Measurements from ENCODE around the gene ORC3.
"Not testable (repeated sequence)": the region's sequence is repeated elsewhere in the genome, so short reads cannot be mapped to it uniquely, and the experiment has no call there.

The ORC3 gene

GRCh38 chr6:87700397-87701343 lies 110.7 kb downstream of the ORC3 start:
- peak; percentile 50 for DNase-seq

DNA sequence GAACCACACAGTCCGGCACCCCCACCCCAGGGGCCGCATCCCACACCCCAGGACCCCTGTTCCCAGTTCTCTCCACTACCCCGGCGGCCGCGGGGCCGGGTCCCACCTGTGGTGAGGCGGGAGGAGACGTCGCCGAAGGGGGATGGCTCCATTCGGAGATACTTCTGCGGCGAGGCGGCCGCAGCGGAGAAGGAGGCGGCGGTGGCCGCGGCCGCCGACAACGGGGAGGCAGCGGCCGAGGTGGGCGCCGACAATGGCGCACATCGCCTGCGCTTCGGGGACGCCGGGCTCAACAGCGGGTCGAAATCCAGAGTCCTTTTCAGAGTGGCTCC lies 111.4 kb downstream of the ORC3 start:
- peak; percentile 25 for DNase-seq

DNA sequence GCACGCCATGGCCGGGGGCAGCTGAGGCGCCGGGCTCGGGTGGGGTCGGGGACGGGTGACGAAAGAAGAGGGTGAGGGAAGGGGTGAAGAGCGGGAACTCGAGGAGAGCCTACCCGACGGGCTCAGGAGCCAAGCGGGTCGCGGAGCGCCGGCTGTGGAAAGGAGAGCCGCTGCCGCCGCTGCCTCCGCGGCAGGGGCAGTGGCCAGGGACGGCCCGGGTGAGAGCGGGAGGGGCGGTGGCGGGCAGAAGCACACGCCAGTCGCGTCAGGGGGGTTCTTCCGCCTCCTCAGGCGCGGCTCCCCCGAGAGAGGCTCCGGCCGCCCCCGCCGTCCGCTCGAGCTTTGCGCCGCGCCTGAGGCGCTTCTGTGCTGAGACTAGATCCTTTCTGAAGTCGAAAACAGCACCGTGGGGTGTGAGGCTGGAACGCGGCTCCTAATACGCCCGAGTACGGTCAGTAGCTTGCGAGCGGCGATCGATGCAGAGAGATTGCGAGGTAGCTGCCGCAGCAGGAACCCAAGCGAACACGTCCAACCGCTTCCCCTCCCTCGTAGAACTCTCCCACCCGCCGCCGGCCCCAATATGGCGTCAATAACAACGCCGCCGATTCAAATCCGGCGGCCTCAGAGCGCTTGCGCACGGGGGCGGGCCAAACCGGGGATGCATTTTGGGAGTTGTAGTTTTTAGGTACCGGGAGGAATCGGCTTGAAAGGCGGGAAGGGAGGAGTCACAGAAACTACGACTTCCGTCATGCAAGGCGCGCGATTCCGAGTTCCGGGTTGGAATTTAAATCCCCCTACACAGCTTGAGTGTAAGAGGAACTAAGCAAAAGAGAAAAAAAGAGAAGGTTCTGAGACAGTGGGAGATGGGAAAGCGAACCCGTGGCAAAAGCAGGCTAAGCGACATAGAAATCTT lies 112.0 kb downstream of the ORC3 start, which contains the start of gene AKIRIN2:
AKIRIN2 (minus strand) TSS at position 558 of the 913 bp plus-strand sequence; CDS start at position 9, 549 bp downstream.
- peak; percentile 95 for DNase-seq

- DNase-seq, result peak; percentile 5
Measured at GRCh38 chr6:87702589-87702945, 112.6 kb downstream of the ORC3 start.

DNA sequence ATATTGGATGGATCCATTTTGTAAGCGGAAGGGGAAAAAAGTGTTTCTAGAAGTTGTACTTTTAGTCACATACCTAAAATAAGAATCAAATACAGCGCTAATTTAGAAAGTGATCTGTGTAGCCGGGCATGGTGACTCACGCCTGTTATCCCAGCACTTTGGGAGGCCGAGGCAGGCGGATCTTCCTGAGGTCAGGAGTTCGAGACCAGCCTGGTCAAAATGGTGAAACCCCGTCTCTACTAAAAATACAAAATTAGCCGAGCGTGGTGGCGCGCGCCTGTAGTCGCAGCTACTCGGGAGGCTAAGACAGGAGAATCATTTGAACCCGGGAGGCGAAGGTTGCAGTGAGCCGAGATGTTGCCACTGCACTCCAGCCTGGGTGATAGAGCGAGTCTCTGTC lies 113.1 kb downstream of the ORC3 start:
- not testable (repeated sequence) for DNase-seq

GRCh38 chr6:87705070-87705691 lies 115.2 kb downstream of the ORC3 start:
- DNase-seq, result no peak

DNA sequence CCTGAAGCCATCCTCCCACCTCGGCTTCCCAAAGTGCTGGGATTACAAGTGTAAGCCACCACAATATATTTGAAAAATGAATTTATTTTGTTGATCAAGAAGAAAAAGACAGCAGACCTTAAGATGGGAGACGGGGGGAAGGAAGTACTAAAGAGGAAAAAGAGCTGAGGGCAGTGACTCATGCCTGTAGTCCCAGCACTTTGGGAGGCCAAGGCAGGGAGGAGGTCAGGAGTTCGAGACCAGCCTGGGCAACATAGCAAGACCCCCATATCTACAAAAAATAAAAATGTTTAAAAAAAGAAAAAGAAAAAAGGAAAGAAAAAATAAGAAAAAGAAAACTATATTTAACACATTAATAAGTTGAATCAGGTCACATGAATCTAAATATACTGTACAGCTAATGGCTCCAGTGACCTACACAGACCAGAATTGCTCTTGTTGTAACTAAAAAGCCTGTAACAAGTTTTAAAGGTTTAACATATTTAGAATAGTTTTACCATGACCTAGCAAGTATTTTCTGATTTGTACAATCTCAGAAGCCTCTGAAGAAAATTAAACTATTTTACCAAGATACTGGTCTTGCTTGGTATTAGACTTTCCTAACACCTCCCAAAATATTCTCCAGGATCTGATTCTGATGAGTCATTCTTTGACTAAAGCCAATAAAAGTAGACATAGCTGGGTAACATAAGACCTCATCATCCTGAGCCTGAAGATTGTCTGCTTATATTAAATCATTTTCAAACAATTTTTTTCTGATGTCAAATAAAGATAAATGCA lies 116.4 kb downstream of the ORC3 start:
- DNase-seq, result no peak

DNA sequence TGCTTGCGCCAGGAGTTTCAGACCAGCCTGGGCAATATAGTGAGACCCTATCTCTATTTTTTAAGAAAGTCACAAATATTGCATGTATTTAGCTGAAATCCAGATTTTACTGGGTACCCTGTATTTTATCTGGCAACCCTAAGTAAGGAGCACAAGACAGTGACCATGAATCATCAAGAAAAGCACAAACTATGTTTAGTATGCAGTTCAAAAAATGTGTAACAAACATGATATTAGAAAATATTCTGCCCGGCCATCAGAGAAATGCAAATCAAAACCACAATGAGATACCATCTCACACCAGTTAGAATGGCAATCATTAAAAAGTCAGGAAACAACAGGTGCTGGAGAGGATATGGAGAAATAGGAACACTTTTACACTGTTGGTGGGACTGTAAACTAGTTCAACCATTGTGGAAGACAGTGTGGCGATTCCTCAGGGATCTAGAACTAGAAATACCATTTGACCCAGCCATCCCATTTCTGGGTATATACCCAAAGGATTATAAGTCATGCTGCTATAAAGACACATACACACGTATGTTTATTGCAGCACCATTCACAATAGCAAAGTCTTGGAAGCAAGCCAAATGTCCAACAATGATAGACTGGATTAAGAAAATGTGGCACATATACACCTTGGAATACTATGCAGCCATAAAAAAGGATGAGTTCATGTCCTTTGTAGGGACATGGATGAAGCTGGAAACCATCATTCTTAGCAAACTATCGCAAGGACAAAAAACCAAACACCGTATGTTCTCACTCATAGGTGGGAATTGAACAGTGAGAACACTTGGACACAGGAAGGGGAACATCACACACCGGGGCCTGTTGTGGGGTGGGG lies 118.9 kb downstream of the ORC3 start:
- not testable (repeated sequence) for DNase-seq

GRCh38 chr6:87710090-87710489 lies 120.2 kb downstream of the ORC3 start:
- no peak for DNase-seq

DNA sequence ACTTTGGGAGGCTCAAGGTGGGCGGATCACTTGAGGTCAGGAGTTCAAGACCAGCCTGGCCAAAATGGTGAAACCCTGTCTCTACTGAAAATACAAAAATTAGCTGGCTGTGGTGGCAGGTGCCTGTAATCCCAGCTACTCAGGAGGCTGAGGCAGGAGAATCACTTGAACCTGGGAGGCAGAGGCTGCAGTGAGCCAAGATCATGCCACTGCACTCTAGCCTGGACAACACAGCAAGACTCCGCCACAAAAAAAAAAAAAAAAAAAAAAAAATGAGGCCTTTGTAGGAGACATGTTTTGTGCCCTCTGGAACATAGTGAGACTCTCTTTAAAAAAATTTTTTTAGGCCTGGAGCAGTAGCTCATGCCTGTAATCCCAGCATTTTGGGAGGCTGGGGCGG lies 122.8 kb downstream of the ORC3 start:
- not testable (repeated sequence) for DNase-seq

- no peak for DNase-seq
Measured at GRCh38 chr6:87714093-87714842, 124.3 kb downstream of the ORC3 start.
